Measurements from ENCODE around the gene MED20. TPM values are rescaled to one million over a fixed set of nuclear protein-coding genes. Genes with fewer than 3 reads are reported as not detected.

MED20 gene, protein sequence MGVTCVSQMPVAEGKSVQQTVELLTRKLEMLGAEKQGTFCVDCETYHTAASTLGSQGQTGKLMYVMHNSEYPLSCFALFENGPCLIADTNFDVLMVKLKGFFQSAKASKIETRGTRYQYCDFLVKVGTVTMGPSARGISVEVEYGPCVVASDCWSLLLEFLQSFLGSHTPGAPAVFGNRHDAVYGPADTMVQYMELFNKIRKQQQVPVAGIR
- 13.2 to 20.7 TPM (median 14.9 TPM) in 5 replicates for total RNA-seq (2022; extraction: Qiagen RNA extraction)

DNA sequence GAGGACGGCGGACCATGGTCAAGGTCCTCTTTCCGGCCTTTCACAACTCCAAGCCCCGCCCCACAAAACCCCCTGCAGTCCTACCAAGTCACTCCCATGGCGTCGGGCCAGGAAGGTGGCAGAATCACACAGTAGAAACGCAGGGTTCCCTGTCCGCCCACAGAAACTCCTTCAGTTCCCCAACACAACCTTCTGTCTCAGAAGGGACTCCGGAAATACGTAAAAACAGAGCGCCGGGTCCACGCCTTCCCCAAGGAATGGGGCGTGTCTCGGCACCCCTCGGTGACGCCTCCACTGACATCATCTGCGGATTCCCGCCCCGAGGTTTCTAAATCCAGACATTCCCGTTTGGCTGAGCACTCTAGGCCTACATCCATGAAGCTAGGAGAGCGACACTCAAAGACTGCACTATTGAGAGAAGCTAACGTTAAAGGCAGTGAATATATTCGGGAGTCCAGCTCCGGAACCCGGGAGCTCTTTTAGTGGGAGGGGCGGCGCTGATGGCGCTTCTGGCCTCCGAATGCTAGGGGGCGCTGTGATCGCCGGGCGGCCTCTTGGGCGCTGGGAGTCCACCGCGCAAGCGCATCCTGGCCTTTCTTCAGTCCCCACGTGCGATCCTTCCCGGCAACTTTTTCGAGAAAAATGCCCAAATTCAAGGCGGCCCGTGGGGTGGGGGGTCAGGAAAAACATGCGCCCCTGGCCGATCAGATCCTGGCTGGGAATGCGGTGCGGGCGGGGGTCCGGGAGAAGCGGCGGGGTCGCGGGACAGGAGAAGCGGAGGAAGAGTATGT, at the start of gene MED20, which contains the start of gene BYSL:
Gene MED20, minus strand, starts transcription at position 219 of the 791 bp plus-strand sequence. Its CDS starts 121 bp downstream, at position 98.
Gene BYSL, plus strand, starts transcription at position 579 of the 791 bp plus-strand sequence. Its CDS starts 64 bp downstream, at position 643.

DNA sequence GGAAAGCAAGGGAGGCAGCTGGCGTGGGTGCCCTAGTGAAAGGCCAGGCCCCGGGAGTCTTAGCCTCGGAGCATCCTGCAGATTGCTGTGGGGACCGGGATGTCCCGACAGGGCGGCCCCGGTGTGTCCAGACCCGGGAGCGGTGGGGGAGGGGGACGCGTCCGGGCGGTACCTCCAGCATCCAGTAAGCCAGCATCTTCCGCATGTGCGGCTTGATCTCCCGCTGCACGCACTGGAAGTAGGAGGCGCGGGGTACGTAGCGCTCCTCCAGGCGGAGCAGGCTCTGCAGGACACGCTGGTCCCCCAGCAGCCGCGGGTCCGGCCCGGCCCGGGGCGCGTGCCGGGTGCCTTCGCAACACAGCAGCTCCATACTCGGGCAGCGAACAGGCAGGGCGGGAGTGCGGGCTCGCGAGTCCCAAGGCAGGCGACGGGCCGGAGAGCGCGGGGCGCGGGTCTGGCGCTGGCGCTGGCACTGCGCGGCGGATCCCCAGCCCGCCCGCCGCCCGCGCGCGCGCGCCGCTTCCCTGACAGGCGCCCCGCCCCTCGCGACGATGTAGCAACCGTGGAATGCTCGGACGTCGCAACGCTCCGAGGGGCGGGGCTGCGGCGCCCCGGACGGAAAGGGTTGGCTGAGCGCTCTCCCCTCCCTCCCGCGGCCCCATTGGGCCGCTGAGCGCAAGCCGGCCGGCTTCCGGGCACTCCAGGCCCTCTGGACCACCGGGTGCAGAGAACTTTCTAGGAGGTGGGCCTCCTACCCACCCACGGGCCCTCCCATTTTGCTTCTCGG, 20.5 kb upstream of the MED20 start, which contains the start of gene CCND3:
Gene CCND3, minus strand, starts transcription at position 529 of the 787 bp plus-strand sequence. Its CDS starts 159 bp downstream, at position 370.

DNA sequence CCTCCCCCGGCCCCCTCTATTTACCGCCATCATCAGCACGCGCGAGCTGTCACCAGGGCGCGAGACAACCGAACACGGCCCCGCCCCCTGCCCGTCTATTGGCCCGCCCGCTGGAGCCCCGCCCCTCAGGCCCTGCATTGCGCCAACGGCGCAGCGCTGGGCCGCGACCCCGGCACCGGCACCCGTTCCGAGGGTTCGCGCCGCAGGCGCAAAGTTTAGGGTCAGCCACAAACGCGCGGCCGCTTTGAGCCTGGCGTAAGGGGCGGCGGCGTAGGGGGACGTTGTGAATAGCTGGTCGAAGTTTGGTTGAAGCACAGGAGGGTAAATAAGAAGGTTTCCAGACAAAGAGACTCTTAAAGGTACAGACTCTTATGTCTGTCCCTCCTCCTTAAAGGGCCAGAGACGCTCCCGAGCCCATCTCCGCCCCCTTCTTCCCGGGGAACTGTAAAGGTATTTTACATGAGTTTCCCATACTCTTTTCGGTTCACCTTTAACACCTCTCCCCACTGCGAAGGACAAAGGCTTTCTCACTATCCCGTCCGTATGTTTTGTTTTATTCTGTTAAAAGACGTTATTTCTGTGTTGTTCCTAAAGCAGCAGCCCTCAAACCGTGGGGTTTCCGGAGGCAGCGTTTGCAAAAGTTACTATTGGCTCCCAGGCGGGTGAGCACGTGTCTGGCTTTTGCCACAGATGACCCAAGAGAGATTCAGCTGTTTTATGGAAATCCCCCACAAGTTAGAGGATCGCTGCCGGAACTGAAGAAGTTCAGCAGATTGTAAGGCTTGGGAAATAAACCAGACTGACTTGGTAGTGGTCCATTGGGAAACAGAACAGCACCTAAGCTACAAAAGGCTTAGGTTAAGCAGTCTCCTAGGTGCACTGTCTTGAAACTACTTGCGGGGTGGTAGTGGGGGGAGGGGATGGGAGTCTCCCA, 25.4 kb downstream of the MED20 start, which contains the start of gene USP49:
Gene USP49, minus strand, starts transcription at position 76 of the 934 bp plus-strand sequence. CDS start 88,392 bp downstream, outside the sequence.

Other genes starting within 250 kb of the MED20 start
- gene TFEB, start 185.5 kb downstream of the MED20 start, total RNA-seq (2022; extraction: Qiagen RNA extraction) = 8.0 to 9.8 TPM (median 8.4 TPM) in 5 replicates
- 0.08 to 0.14 TPM (median 0.12 TPM) in 3 of 5 replicates, not detected in the others for gene PGC, start 173.7 kb downstream of the MED20 start, total RNA-seq (2022; extraction: Qiagen RNA extraction)
- 2.0 to 2.8 TPM (median 2.2 TPM) in 5 replicates for gene FRS3, start 141.2 kb downstream of the MED20 start, total RNA-seq (2022; extraction: Qiagen RNA extraction)
- gene PRICKLE4, start 140.4 kb downstream of the MED20 start, total RNA-seq (2022; extraction: Qiagen RNA extraction) = 0.70 to 1.2 TPM (median 0.92 TPM) in 5 replicates
- 281 to 324 TPM (median 298 TPM) in 5 replicates for gene TOMM6, start 133.4 kb downstream of the MED20 start, total RNA-seq (2022; extraction: Qiagen RNA extraction)
- 0.91 to 1.4 TPM (median 1.1 TPM) in 5 replicates for gene USP49, start 25.8 kb downstream of the MED20 start, total RNA-seq (2022; extraction: Qiagen RNA extraction)
- 38.5 to 49.8 TPM (median 40.9 TPM) in 5 replicates for gene BYSL, start 360 bp upstream of the MED20 start, total RNA-seq (2022; extraction: Qiagen RNA extraction)
- gene CCND3, start 20.7 kb upstream of the MED20 start, total RNA-seq (2022; extraction: Qiagen RNA extraction) = 121 to 173 TPM (median 155 TPM) in 5 replicates
- gene TAF8, start 129.4 kb upstream of the MED20 start, total RNA-seq (2022; extraction: Qiagen RNA extraction) = 10.9 to 15.6 TPM (median 13.1 TPM) in 5 replicates
- gene C6orf132, start 221.5 kb upstream of the MED20 start, total RNA-seq (2022; extraction: Qiagen RNA extraction) = 2.7 to 3.3 TPM (median 3.1 TPM) in 5 replicates